IPS-18c (cell line): ENCODE results near the gene KIF21A.

ENCODE experiments used
- H3K4me3 ChIP-seq: 2 replicates; pipeline ENCODE4 v1.7.0; 2013; ENCODE audit warnings: low read depth, mild to moderate bottlenecking, low read length, moderate library complexity; ENCODE audit not compliant: insufficient read depth
- H3K9me3 ChIP-seq: one replicate; pipeline ENCODE4 v1.6.1; 2013; ENCODE audit warnings: mild to moderate bottlenecking, low read length, moderate library complexity; ENCODE audit not compliant: control insufficient read depth, insufficient read depth

The KIF21A gene

DNA sequence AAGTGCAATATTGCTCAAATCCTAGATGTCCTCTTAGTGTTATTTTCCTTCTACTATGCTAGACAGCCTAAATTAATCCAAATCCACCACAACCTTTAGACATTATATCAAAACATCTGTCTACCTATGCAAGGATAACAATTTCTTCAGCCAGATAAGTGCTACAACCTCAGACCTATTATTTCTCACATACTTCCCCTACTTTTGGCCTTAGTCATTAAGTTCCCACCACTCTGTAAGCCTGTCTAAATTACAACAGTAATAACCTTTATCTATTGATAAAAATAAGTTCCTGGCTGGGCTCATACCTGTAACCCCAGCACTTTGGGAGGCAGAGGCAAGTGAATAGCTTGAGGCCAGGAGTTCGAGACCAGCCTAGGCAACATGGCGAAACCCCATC lies 74.0 kb downstream of the KIF21A start:
- no peak overlapping the region for H3K4me3 ChIP-seq
- H3K9me3 ChIP-seq: no peaks in the 10 kb centered on the region

- no peaks in the 10 kb centered on the region for H3K9me3 ChIP-seq
- no peak overlapping the region for H3K4me3 ChIP-seq
Observed at GRCh38 chr12:39368096-39368495, 74.8 kb downstream of the KIF21A start.

DNA sequence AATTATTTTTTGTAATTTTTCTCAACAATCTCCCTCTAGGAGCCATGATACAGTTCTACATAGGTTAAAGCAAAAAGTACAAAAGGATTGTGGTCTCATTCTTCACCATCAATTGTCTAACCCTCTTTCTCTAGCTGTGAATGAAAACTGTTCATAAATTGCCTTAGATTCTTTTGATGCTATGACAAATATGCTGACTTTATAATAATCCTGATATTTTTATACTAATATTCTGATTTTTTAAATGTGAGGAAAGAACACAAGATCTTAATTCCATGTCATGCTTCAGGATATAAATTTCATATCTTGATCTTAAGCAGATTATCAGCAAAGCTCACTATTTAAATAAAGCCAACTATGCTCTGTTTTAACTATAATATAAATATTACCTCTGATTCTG lies 75.4 kb downstream of the KIF21A start:
- H3K4me3 ChIP-seq: no peak overlapping the region

DNA sequence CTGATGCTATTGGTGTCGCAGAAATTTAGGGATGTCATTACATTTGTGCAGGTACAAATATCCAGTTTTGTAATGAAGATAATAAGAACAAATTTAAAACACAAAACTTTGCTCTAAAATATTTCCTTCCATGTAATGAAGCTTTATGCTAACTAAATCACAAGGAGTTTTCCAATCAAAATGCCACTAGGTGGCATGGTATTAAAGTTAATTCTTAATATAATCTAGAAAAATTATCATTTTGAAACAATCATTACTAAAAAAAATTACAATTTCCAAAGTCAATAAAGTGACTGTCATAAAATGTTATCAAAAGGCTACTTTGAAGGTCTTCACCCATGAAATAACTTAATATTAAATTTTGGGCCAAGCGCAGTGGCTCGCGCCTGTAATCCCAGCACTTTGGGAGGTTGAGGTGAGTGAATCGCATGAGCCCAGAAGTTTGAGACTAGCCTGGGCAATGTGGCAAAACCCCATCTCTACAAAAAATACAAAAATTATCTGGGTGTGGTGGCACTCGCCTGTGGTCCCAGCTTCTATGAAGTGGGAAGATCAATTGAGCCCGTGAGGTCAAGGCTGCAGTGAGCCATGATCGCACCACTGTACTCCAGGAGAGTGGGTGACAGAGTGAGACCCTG lies 77.4 kb downstream of the KIF21A start:
- Histone ChIP-seq H3K9me3 (no peaks in the 10 kb centered on the region), H3K4me3 (no peak overlapping the region)

More for the DNA sequence above, 75.4 kb downstream of the KIF21A start:
- H3K9me3 ChIP-seq: no peaks in the 10 kb centered on the region

- H3K9me3 ChIP-seq: no peaks in the 10 kb centered on the region
- no peak overlapping the region for H3K4me3 ChIP-seq
Observed at GRCh38 chr12:39364196-39364595, 78.7 kb downstream of the KIF21A start.

DNA sequence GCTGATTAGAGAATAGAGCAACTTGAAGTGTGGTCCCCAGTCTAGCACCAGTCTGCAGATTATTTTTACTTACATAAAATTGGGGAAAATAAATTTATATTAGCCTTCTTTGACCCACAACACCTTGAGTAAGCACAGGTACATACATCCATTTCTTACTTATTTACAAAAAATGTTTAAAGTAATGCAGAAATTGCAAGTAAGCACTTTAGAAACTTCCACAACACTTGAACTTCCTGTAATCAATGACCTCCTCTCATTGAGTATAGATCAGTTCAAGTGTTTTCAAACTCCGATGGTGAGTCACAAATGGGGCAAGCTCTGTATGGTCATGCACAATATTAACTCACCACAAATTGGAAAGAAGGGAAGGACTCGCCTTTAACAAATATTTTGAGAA lies 83.3 kb downstream of the KIF21A start:
- Histone ChIP-seq H3K9me3 (no peaks in the 10 kb centered on the region), H3K4me3 (no peak overlapping the region)

DNA sequence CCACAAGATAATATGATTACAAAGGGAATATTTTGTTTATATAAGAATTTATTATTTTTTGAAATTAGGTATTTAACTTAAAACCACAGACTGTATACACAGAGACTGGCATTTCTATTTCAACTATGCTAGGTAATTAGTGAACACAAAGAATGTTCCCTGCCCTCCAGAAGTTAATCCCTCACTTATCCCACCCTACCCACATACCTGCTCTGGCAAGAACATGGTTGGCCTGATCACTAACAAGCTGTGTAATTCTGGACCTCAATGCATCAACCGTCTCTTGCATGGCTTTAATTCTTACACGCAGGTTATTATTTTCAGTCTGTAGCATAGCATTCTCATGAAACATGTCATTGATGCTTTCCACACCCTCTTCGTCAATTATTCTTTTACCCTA lies 85.9 kb downstream of the KIF21A start:
- H3K9me3 ChIP-seq: no peaks in the 10 kb centered on the region
- no peak overlapping the region for H3K4me3 ChIP-seq

GRCh38 chr12:39355841-39356240 lies 87.1 kb downstream of the KIF21A start:
- Histone ChIP-seq H3K4me3 (no peak overlapping the region), H3K9me3 (no peaks in the 10 kb centered on the region)

DNA sequence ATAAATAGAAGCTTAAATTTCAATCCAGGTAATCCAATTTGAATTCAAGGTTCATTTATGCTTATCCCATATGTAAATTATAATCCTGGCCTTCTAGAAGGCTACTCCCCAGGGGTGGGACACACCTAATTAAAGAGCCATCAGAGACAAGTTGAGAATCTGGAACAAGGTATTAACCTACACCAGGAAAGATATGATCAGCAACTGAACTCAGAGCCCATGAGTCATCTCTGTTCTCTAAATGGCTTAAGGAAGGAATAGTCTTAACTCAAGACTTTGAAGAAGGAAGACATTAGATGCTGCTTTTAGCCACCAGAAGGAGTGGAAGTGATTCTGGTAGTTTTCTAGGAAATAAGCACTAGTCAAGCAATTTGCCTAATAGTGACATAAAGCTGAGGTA lies 88.0 kb downstream of the KIF21A start:
- no peak overlapping the region for H3K4me3 ChIP-seq
- H3K9me3 ChIP-seq: no peaks in the 10 kb centered on the region

DNA sequence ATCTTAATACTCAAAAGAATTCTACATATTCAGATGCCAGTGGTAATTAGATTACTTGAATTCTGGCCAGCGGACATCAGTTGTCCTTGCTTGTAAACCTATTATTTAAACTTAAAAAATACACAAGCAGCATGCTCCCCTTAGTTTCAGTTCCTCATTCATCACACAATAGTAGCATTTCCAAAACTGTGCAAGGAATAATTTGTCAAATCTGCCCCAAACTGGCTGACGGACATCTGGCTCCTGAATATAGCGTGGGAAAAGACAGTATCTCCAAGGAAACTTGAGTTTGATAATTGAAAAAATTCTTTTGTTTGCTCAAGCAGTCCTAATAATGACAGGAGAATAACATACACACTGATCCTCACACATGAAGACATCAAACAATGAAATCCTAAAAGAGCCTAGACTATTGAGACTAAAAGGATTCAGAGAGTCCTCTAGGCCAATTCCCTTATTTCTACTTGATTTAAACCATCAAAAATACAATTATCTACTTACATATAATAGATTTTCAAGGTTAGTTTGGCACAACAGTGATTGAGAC lies 90.4 kb downstream of the KIF21A start:
- no peak overlapping the region for H3K4me3 ChIP-seq
- H3K9me3 ChIP-seq: no peaks in the 10 kb centered on the region

DNA sequence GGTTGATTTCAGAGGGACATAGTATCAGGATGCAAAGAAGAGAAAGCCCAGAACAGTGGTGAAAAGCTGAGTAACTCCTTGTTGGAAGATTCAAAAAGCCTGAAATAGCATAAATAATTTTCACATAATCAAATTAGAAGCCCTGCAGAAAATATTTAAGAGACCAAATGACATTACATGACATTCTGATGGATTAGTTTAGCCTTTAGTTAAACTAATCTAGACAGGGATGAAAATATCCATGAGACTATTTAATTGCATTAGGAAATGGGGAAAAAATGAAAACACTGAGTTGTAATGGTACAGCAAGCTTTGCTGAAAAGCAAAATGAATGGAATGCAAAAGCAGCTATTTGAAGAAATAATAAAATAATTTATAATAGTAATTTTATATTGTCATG lies 91.8 kb downstream of the KIF21A start:
- no peaks in the 10 kb centered on the region for H3K9me3 ChIP-seq

GRCh38 chr12:39348941-39349626 lies 93.8 kb downstream of the KIF21A start:
- Histone ChIP-seq H3K9me3 (no peaks in the 10 kb centered on the region), H3K4me3 (no peak overlapping the region)

More for the DNA sequence above, 91.8 kb downstream of the KIF21A start:
- no peak overlapping the region for H3K4me3 ChIP-seq

- no peaks in the 10 kb centered on the region for H3K9me3 ChIP-seq
- no peak overlapping the region for H3K4me3 ChIP-seq
Observed at GRCh38 chr12:39348523-39348922, 94.4 kb downstream of the KIF21A start.

- Histone ChIP-seq H3K4me3 (no peak overlapping the region), H3K9me3 (no peaks in the 10 kb centered on the region)
Observed at GRCh38 chr12:39344926-39345325, 98.0 kb downstream of the KIF21A start.

DNA sequence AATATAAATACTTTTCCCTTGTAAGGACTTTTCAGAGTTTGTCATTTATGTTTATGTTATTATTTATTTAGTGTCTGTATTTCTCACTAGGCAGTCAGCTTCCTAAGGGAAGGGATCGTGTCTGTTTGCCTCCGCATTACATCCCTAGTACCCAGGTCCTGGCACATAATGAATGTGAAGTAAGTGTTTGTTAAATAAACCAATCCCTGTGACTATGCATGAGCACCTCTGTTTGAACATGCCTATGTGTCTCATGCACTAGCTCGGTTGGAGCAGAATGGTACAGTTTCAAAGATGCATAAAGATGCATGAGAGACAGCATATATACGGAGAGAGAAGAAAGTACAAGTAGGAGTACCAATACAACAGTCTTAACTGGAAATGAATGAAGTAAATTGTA lies 99.3 kb downstream of the KIF21A start:
- H3K9me3 ChIP-seq: no peaks in the 10 kb centered on the region
- no peak overlapping the region for H3K4me3 ChIP-seq

DNA sequence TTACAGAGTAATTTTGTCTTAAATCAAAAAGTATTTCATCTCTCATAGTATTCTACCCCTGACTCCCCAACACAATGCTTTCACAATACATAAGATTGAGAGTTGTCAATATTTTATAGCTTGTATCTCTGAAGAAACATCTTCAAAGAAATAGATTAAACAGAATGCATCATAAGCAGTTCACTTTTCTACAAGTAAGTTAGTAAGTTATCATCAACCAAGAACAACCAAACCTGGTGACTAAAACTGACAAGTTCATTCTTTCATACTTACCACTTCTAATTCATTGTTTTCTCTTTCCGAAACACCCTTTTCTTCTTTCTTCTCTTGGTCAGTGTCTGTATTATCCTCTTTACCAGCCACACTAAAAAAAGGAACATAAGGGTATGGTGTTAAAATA lies 101.2 kb downstream of the KIF21A start:
- no peak overlapping the region for H3K4me3 ChIP-seq
- H3K9me3 ChIP-seq: no peaks in the 10 kb centered on the region

DNA sequence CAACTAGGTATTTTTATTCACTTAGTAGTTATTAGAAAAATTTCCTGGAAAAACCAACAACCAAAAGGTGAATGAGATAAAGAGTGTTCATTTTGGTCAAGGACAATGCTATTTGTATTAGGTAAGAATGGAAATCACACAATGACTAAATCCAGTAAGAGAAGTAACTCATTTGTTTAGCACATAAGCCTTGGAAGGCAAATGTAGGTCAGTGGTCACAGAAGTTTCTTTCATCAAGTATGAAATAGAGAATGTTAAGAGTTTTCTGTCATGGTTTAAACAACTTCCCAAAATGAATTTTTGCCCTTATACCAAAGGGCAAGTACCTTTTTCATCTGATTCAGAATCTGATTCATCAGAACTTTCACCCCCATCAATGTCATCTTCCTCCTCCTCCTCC lies 101.7 kb downstream of the KIF21A start:
- Histone ChIP-seq H3K9me3 (no peaks in the 10 kb centered on the region), H3K4me3 (no peak overlapping the region)

- H3K4me3 ChIP-seq: no peak overlapping the region
- no peaks in the 10 kb centered on the region for H3K9me3 ChIP-seq
Observed at GRCh38 chr12:39332661-39333175, 110.2 kb downstream of the KIF21A start.
